H9 (cell line): ENCODE data around the gene L3MBTL1. TPM values are rescaled to one million over a fixed set of nuclear protein-coding genes. Genes with fewer than 3 reads are reported as not detected.

Experiments used
- DNase-seq: peaks from one replicate; pipeline ENCODE4 v3.0.0-alpha.2; 2017
- H2AFZ ChIP-seq: one replicate; pipeline ENCODE4 v1.6.1; 2013; ENCODE audit warnings: mild to moderate bottlenecking, low read length, control low read depth, moderate library complexity
- H2AK5ac ChIP-seq: 2 replicates; pipeline ENCODE4 v1.6.1; 2013; ENCODE audit warnings: low read length, control low read depth, mixed read lengths; ENCODE audit not compliant: insufficient read length
- H2BK120ac ChIP-seq: one replicate; pipeline ENCODE4 v1.6.1; 2013; ENCODE audit warnings: low read depth, mild to moderate bottlenecking, low read length, control low read depth, inconsistent platforms; ENCODE audit not compliant: poor library complexity, severe bottlenecking
- H2BK12ac ChIP-seq: 2 replicates; pipeline ENCODE4 v1.6.1; 2013; ENCODE audit warnings: low read length, control low read depth, mixed read lengths, low read depth; ENCODE audit not compliant: insufficient read length
- H2BK15ac ChIP-seq: 2 replicates; pipeline ENCODE4 v1.6.1; 2013; ENCODE audit warnings: low read depth, low read length, control low read depth
- H2BK20ac ChIP-seq: one replicate; pipeline ENCODE4 v1.6.1; 2013; ENCODE audit warnings: low read depth, mild to moderate bottlenecking, low read length, control low read depth, inconsistent platforms; ENCODE audit not compliant: poor library complexity, severe bottlenecking
- H2BK5ac ChIP-seq: 2 replicates; pipeline ENCODE4 v1.6.1; 2013; ENCODE audit warnings: low read length, control low read depth, mixed read lengths; ENCODE audit not compliant: insufficient read length
- H3K14ac ChIP-seq: 2 replicates; pipeline ENCODE4 v1.6.1; 2013; ENCODE audit warnings: low read length, control low read depth; ENCODE audit not compliant: insufficient read depth
- H3K18ac ChIP-seq: 2 replicates; pipeline ENCODE4 v1.6.1; 2013; ENCODE audit warnings: low read depth, mild to moderate bottlenecking, mixed read lengths, low read length, control low read depth; ENCODE audit not compliant: insufficient read length
- H3K23ac ChIP-seq: 2 replicates; pipeline ENCODE4 v1.6.1; 2013; ENCODE audit warnings: low read length, control low read depth, mixed read lengths, low read depth; ENCODE audit not compliant: insufficient read length
- H3K23me2 ChIP-seq: 2 replicates; pipeline ENCODE4 v1.6.1; 2013; ENCODE audit warnings: low read depth, mild to moderate bottlenecking, mixed read lengths, low read length, control low read depth; ENCODE audit not compliant: insufficient read length, poor library complexity, severe bottlenecking
- H3K27ac ChIP-seq: 2 replicates; pipeline ENCODE4 v1.5.1; 2013; ENCODE audit warnings: low read length, control low read depth, mixed read lengths, low read depth; ENCODE audit not compliant: insufficient read length
- H3K27me3 ChIP-seq: 2 replicates; pipeline ENCODE4 v1.6.1; 2013; ENCODE audit warnings: low read length, control low read depth, inconsistent platforms; ENCODE audit not compliant: insufficient read depth
- H3K4ac ChIP-seq: 2 replicates; pipeline ENCODE4 v1.6.1; 2013; ENCODE audit warnings: low read depth, mild to moderate bottlenecking, control low read depth, inconsistent platforms, low read length, moderate library complexity
- H3K4me1 ChIP-seq: 2 replicates; pipeline ENCODE4 v1.6.1; 2013; ENCODE audit warnings: low read length, control low read depth, inconsistent platforms; ENCODE audit not compliant: insufficient read depth
- H3K4me2 ChIP-seq: 2 replicates; pipeline ENCODE4 v1.6.1; 2013; ENCODE audit warnings: low read length, control low read depth, mixed read lengths; ENCODE audit not compliant: insufficient read length, insufficient read depth
- H3K56ac ChIP-seq: 2 replicates; pipeline ENCODE4 v1.6.1; 2013; ENCODE audit warnings: low read depth, mild to moderate bottlenecking, mixed read lengths, low read length, control low read depth; ENCODE audit not compliant: insufficient read length
- H3K79me1 ChIP-seq: 2 replicates; pipeline ENCODE4 v1.6.1; 2013; ENCODE audit warnings: low read depth, mild to moderate bottlenecking, moderate library complexity, low read length, control low read depth, inconsistent platforms; ENCODE audit not compliant: insufficient read depth, poor library complexity, severe bottlenecking
- H3K79me2 ChIP-seq: 2 replicates; pipeline ENCODE4 v1.6.1; 2013; ENCODE audit warnings: low read length, control low read depth, inconsistent platforms; ENCODE audit not compliant: insufficient read depth
- H3K9ac ChIP-seq: 2 replicates; pipeline ENCODE4 v1.6.1; 2013; ENCODE audit warnings: low read length, control low read depth, mixed read lengths; ENCODE audit not compliant: insufficient read length; ENCODE audit errors: extremely low read depth
- H3K9me3 ChIP-seq: one replicate; pipeline ENCODE4 v1.6.1; 2013; ENCODE audit warnings: low read depth, low read length, inconsistent platforms; ENCODE audit not compliant: control insufficient read depth
- H3T11ph ChIP-seq: one replicate; pipeline ENCODE4 v1.6.1; 2013; ENCODE audit warnings: mild to moderate bottlenecking, low read length, control low read depth, inconsistent platforms
- H4K20me1 ChIP-seq: one replicate; pipeline ENCODE4 v1.6.1; 2013; ENCODE audit not compliant: control insufficient read depth, insufficient read length, insufficient read depth
- H4K5ac ChIP-seq: 2 replicates; pipeline ENCODE4 v1.6.1; 2013; ENCODE audit warnings: low read depth, mild to moderate bottlenecking, mixed read lengths, low read length, control low read depth; ENCODE audit not compliant: insufficient read length
- H4K8ac ChIP-seq: replicated peaks from 2 replicates; pipeline ENCODE4 v1.6.1; 2013; ENCODE audit warnings: low read length, control low read depth, mixed read lengths, low read depth; ENCODE audit not compliant: insufficient read length
- H4K91ac ChIP-seq: 2 replicates; pipeline ENCODE4 v1.6.1; 2013; ENCODE audit warnings: low read depth, mild to moderate bottlenecking, moderate library complexity, mixed read lengths, low read length, control low read depth; ENCODE audit not compliant: insufficient read length
- H3K27ac Mint-ChIP-seq, 3 experiments: 2 replicates in 2 of 3; 3 replicates in 1 of 3; pipeline ENCODE4 v1.8.0; 2020 to 2021; ENCODE audit warnings: mixed read lengths in 3 of 3, mild to moderate bottlenecking in 1 of 3, moderate library complexity in 1 of 3
- H3K27me3 Mint-ChIP-seq: 2 replicates; pipeline ENCODE4 v1.8.0; 2021; ENCODE audit warnings: low read depth, mild to moderate bottlenecking, moderate library complexity, mixed read lengths
- H3K36me3 Mint-ChIP-seq, 3 experiments: 2 replicates in 2 of 3; 3 replicates in 1 of 3; pipeline ENCODE4 v1.8.0; 2020 to 2021; ENCODE audit warnings: low read depth in 3 of 3, mixed read lengths in 3 of 3; ENCODE audit not compliant: insufficient read depth in 1 of 3
- H3K4me1 Mint-ChIP-seq, 2 experiments: 2 replicates each; pipeline ENCODE4 v1.8.0; 2020; ENCODE audit warnings: mixed read lengths in 2 of 2
- H3K4me3 Mint-ChIP-seq, 2 experiments: 2 replicates in 1 of 2; 3 replicates in 1 of 2; pipeline ENCODE4 v1.8.0; 2020 to 2021; ENCODE audit warnings: mild to moderate bottlenecking in 2 of 2, mixed read lengths in 2 of 2, moderate library complexity in 1 of 2
- H3K9me3 Mint-ChIP-seq, 2 experiments: 2 replicates in 1 of 2; 3 replicates in 1 of 2; pipeline ENCODE4 v1.8.0; 2020; ENCODE audit warnings: mild to moderate bottlenecking in 2 of 2, mixed read lengths in 2 of 2, moderate library complexity in 1 of 2
- CTCF ChIP-seq: fragments of 200-600 bp; sonication (generic); conservative IDR thresholded peaks from 3 replicates; pipeline ENCODE4 v1.8.0; 2021; ENCODE audit warnings: antibody characterized with exemption, mild to moderate bottlenecking
- WGBS: extraction: QIAGEN DNeasy Blood & Tissue Kit; methylation state at CpG from one replicate; pipeline ENCODE4 v1.1.7; 2013; ENCODE audit warnings: missing lambda C conversion rate, low lambda C conversion rate, mixed read lengths; ENCODE audit not compliant: insufficient read length; ENCODE audit errors: extremely low coverage; 5-methylcytosine and 5-hydroxymethylcytosine counted together
- total RNA-seq: library from RNA; stranded (reverse); gene quantifications from 2 replicates; pipeline ENCODE4 v1.2.1, GENCODE V29; 2021

Gene L3MBTL1
- total RNA-seq, 1 experiment from 2014 or later: 19.9 TPM

DNA sequence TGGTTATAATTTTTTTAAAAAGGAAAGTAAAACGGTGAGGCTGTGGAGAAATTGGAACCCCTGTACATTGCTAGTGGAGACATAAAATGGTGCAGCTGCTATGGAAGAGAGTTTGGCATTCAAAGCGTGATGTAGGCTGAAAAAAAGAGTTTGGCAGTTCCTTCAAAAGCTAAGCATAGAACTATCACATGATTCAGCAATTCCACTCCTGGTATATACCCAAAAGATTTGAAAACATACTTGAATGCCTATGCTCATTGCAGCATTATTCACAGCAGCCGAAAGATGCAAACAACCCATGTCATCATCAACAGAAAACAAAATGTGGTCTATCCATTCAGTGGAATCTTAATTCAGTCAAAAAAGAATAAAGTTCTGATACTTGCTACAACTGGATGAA, 46.9 kb downstream of the L3MBTL1 start:
- no peaks in the 10 kb centered on the region for H3K27me3 ChIP-seq
- no peak overlapping the region for H3K18ac ChIP-seq
- H4K20me1 ChIP-seq: no peaks in the 10 kb centered on the region
- no peak overlapping the region for H3K4me3 Mint-ChIP-seq
- H4K8ac ChIP-seq: no peak overlapping the region
- H3K4me1 Mint-ChIP-seq: peaks cover 7 to 10% of the 10 kb centered on the region in 2 experiments
- no peak overlapping the region for H3K4me2 ChIP-seq
- H2BK15ac ChIP-seq: no peak overlapping the region
- H2AFZ ChIP-seq: no peak overlapping the region
- no peaks in the 10 kb centered on the region for H3K79me2 ChIP-seq
- no peaks in the 10 kb centered on the region for H3K9me3 ChIP-seq
- no peak overlapping the region for H3K27ac ChIP-seq
- H2AK5ac ChIP-seq: no peak overlapping the region
- no peak overlapping the region for H3K4ac ChIP-seq
- DNase-seq: no peak
- no peak overlapping the region for H2BK12ac ChIP-seq
- no peak overlapping the region for H2BK20ac ChIP-seq
- peaks cover 2% of the 10 kb centered on the region; the same call in 1 of the 2 replicates for H3K27me3 Mint-ChIP-seq
- H3K9ac ChIP-seq: no peak overlapping the region
- no CpG with 5 or more reads among the region's 3 CpGs for whole genome bisulfite sequencing
- H3K79me1 ChIP-seq: no peaks in the 10 kb centered on the region
- H4K91ac ChIP-seq: no peak overlapping the region
- H2BK5ac ChIP-seq: no peak overlapping the region
- H3K27ac Mint-ChIP-seq: no peak overlapping the region
- no peaks in the 10 kb centered on the region for H3K9me3 Mint-ChIP-seq
- H3K23me2 ChIP-seq: no peaks in the 10 kb centered on the region
- TF ChIP-seq CTCF: no peak
- H3K4me1 ChIP-seq: peaks cover 2% of the 10 kb centered on the region
- H3T11ph ChIP-seq: no peak overlapping the region
- H3K56ac ChIP-seq: no peak overlapping the region
- no peak overlapping the region for H2BK120ac ChIP-seq
- H4K5ac ChIP-seq: no peak overlapping the region
- H3K14ac ChIP-seq: no peak overlapping the region
- no peaks in the 10 kb centered on the region for H3K36me3 Mint-ChIP-seq
- H3K23ac ChIP-seq: no peak overlapping the region
